Activated T-helper 9 cell treated with anti-CD3 and anti-CD28 coated beads, Interleukin-2, amount 50 U/mL, for 16 hours (primary cell): ENCODE results near the gene PRMT6.
"Not testable (repeated sequence)": the region's sequence is repeated elsewhere in the genome, so short reads cannot be mapped to it uniquely, and the experiment has no call there.

Source experiments
- DNase-seq: peaks from one replicate; pipeline ENCODE4 v3.0.0-alpha.2; 2020; ENCODE audit warnings: low read depth

PRMT6 gene

DNA sequence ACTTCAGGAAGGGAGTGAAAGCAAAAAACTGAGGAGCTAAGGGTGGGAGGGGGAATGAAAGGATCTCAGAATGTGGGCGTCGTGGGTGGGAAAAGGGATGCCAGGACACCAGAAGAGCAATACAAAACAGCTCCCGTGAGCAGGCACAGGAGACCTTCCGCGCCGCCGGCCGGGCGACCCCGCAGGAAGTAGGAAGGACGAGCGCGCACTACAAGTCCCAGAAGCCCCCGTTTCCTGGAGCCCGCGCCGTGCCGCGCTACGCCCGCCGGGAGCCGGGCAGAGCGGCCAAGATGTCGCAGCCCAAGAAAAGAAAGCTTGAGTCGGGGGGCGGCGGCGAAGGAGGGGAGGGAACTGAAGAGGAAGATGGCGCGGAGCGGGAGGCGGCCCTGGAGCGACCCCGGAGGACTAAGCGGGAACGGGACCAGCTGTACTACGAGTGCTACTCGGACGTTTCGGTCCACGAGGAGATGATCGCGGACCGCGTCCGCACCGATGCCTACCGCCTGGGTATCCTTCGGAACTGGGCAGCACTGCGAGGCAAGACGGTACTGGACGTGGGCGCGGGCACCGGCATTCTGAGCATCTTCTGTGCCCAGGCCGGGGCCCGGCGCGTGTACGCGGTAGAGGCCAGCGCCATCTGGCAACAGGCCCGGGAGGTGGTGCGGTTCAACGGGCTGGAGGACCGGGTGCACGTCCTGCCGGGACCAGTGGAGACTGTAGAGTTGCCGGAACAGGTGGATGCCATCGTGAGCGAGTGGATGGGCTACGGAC is at the start of gene PRMT6:
Gene PRMT6 (plus strand): TSS at position 249 of the 771 bp plus-strand sequence. CDS start 42 bp downstream, at position 291.
- DNase-seq = peak; percentile 72

DNA sequence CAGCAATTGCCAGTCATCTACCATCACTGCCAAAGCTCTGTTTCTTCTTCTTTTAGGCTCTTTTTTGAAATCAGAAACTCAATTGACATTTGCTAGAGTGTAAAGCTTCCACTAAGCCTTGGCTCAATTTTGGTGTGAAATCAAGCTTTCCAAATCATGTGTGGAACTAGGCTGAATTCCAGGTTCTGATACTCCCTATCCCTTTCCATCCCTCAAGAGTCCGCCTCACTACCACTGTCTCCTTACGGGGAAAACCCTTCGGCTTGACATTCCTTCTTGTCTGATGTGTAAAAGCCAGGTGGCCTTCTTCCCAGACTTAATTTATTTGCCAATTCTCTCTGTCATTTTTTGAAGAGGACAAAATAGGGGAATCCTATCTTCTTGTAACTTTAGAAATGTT is 47.2 kb upstream of the PRMT6 start:
- no peak for DNase-seq

DNA sequence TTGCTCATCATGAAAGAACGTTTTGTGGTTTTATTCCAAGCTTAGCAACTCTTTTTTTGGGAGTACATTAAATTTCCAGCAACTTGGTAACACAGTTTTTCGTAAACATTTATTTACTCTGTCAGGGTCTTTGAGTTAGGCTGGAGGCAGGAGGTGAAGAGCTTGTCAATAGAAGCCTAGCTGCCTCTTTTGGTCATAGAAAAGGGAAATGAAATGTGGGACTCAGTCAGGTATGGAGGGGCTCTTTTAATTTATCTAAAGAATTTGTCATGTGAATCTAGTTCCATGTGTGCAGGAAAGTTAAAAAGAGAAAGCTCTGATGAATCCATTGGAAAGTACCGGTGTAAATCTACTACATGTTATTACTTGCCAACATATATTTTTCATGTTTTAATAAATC is 45.9 kb upstream of the PRMT6 start:
- no peak for DNase-seq

DNA sequence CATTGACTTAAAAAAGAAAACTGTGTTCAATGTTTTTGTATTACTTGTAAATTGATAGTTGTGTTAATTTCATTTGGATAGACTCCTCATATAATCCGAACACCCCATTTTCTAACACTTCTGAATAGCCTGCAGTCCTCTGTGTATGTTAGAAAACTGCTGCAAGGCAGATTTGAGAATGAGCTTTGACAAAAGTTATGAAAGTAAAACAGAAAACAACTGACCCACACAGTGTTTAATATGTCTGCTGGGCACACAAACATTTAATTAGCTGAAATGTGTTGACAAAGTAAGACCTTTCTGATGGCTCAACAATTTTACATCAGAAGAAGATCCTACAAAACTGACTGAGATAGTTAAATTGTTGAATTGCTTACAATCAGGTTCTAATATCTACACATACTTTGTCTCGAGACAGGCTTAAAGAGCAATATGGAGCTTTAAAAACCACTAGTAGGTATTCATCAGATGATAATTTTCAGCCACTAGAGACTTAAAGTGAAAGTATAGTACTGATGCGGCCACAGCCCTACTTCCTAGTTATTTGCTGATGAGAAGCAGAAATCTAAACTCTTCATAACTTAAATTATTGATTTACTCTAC is 40.0 kb upstream of the PRMT6 start:
- no peak for DNase-seq

DNA sequence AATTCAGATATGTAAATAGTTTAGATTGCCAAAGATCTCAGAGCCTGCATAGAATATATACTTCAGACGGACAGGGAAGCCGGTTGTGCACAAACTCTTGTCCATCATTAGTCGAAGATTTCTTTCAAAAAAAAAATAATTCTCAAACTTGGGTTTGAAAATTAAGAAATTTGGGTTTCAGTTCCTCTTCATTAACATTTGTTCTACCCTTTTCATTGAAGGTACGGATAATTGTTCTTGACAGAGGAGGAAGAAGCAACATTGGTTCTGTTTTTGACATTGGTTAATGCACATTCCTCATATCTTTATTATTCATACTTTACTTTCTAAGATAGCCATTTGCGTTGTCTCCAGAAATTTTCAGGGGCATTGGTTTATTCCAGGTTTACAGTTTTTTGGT is 38.0 kb upstream of the PRMT6 start:
- DNase-seq = no peak

DNA sequence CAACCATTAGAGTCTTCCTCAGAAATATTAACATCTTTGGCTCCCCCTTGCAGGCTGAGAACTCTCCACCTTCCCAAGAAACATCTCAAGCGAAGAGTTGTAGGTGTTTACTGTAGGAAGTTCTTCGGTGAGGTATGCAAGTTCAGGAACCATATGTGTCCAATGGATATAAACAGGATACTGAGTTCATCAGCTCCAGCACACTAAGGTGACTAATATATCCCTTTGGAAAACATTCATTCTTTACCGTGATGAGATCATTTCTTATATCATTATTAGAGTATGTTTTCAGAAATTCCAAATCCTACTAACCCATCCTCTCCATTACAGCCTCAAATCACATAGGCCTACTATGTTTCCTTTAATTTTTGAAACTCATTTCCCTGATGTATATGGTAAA is 37.3 kb upstream of the PRMT6 start:
- no peak for DNase-seq

DNA sequence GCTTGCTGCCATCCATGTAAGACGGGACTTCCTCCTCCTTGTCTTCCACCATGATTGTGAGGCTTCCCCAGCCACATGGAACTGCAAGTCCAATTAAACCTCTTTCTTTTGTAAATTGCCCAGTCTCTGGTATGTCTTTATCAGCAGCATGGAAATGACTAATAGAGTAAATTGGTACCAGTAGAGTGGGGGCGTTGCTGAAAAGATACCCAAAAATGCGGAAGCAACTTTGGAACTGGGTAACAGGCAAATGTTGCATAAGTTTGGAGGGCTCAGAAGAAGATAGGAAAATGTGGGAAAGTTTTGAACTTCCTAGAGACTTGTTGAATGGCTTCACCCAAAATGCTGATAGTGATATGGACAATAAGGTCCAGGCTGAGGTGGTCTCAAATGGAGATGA is 17.6 kb upstream of the PRMT6 start:
- not testable (repeated sequence) for DNase-seq

DNA sequence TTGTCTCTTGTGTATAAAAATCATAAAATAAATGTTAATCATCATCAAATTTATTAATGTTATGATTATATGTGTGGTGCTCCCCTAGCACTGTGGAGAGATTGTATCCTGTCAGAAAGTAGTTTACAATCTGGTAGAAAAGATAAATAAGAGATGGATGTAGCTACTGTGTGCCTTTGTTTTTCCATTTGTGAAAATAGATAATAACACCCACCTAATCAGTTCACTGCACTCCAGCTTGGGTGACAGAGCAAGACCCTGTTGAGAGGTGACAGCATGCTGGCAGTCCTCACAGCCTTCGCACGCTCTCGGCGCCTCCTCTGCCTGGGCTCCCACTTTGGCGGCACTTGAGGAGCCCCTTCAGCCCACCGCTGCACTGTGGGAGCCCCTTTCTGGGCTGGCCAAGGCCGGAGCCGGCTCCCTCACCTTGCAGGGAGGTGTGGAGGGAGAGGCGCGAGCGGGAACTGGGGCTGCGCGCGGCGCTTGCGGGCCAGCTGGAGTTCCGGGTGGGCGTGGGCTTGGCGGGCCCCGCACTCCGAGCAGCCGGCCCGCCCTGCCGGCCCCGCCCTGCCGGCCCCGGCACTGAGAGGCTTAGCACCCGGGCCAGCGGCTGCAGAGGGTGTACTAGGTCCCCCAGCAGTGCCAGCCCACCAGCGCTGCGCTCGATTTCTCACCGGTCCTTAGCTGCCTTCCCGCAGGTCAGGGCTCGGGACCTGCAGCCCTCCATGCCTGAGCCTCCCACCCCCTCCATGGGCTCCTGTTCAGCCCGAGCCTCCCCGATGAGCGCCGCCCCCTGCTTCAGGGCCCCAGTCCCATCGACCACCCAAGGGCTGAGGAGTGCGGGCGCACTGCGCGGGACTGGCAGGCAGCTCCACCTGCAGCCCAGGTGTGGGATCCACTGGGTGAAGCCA is 11.9 kb upstream of the PRMT6 start:
- not testable (repeated sequence) for DNase-seq

DNA sequence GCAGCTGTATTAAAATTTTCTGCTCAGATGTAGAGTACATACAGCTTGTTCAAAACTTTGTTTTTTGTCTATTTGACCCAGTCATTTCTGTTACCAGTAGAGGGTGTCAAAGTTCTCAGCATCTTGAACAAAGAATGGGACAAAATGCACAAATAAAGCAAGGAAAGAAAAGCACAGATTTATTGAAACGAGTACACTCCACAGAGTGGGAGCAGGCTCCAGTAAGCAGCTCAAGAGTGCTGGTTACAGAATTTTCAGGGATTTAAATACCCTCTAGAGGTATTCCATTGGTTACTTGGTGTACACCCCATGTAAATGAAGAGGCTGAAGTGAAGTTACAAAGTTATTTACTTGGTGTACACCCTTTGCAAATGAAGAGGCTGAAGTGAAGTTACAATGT is 8.9 kb upstream of the PRMT6 start:
- no peak for DNase-seq

DNA sequence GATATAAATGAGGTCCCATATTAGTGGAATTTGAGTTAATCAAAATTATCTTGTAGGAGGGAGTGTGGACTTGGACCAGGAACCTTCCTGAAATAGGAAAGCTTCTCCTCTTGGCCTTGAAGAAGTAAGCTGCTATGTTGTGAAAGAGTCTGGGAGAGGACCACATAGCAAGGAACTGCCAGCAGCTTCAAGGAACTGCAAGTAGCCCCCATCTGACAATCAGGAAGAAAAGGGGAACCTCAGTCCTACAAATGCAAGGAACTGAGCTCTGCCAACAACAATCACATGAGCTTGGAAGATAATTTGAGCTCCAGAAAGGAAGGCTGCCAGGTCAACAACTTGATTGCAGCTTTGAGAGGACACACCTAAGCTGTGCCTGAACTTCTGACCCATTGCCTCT is 8.2 kb upstream of the PRMT6 start:
- DNase-seq = no peak

DNA sequence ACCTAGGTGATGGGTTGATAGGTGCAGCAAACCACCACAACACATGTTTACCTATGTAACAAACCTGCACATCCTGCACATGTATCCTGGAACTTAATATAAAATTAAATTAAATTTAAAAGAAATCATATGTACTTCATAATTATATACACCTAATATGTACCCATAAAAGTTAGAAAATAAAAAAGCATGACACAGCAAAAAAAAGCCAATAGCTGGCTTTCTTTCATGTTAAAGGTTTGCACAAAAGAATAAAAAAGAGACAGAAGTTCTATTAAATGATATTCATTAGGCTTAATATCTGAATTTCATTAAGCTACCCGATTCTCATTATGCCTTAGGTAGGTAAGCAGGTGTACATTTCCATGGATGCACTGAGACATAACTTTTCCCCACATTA is 5.2 kb upstream of the PRMT6 start:
- DNase-seq = no peak

DNA sequence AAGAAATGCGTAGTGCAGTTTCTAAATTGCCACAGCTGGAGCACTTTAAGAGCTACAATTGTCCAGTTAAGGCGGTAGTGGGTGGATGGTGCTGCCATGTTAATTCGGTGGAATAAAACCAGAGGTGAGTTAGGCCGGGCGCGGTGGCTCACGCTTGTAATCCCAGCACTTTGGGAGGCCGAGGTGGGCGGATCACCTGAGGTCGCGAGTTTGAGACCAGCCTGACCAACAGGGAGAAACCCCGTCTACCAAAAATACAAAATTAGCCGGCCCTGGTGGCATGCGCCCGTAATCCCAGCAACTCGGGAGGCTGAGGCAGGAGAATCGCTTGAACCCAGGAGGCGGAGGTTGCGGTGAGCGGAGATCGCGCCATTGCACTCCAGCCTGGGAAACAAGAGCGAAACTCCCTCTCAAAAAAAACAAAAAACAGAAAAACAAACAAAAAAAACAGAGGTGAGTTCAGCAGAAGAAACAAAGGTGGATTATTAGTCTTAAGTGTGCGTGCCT is 502 bp upstream of the PRMT6 start:
- DNase-seq = not testable (repeated sequence)

DNA sequence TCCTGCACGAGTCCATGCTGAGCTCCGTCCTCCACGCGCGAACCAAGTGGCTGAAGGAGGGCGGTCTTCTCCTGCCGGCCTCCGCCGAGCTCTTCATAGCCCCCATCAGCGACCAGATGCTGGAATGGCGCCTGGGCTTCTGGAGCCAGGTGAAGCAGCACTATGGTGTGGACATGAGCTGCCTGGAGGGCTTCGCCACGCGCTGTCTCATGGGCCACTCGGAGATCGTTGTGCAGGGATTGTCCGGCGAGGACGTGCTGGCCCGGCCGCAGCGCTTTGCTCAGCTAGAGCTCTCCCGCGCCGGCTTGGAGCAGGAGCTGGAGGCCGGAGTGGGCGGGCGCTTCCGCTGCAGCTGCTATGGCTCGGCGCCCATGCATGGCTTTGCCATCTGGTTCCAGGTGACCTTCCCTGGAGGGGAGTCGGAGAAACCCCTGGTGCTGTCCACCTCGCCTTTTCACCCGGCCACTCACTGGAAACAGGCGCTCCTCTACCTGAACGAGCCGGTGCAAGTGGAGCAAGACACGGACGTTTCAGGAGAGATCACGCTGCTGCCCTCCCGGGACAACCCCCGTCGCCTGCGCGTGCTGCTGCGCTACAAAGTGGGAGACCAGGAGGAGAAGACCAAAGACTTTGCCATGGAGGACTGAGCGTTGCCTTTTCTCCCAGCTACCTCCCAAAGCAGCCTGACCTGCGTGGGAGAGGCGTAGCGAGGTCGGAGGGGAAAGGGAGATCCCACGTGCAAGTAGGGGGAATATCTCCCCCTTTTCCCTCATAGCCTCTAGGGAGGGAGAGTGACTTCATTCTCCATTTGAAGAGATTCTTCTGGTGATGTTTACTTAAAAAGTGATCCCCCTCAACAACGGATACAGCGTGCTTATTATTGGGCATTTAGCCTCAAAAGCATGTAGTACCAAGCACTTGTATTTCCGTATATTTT is 991 bp downstream of the PRMT6 start:
- peak; percentile 7 for DNase-seq

DNA sequence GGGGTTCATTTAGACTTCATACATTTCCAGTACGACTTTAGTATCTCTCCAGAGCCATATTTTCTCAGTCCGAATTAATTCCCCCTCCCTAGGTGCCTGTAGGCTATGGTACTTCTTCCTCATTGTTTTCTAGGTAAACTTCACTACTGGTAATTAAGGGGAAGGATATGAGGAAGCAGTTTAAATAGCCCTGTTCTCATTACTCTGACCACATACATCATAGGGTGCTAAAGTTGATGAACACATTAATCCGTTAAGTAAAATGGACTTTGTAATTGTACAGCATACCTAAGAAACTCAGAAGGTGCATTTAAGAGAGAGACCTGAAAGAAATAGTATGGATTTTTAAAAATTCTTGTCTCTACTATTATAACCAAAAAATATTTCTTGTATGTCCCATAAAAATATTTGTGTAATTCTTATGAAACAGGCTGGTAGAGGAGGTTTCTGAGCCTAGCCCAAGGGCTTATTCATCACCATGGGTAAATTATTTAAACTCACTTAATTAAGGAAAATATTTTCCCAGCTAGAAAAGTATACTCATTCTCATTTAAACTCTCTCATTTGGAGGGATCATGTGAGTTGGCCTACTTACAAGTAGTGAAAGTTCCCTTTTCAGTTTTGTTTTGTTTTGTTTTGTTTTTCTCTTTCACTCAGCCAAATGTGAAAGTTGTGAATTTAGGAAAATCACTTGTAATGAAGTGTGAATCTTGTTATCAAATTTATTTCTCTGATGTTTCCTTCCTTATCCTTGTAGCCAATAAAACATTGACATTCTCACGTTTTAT is 2.0 kb downstream of the PRMT6 start:
- DNase-seq = no peak

DNA sequence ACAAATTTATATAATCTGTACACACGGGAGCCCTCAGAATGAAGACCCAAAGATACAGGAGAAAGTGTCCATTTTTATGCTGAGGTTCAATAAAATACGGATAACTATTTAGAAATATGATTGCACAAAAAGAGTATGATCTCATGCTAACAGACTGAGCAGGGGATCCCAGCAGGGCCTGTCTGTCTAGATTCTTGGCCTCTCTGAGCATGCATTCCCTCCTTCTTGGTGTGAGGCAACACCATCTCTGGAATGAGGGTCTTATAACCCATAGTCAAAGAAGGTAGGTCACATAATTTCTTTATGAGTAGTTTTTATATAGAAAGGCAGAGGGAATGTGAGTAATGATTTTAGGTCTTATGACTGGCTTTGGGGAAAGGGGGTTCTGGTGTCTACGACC is 5.4 kb downstream of the PRMT6 start:
- DNase-seq = no peak

DNA sequence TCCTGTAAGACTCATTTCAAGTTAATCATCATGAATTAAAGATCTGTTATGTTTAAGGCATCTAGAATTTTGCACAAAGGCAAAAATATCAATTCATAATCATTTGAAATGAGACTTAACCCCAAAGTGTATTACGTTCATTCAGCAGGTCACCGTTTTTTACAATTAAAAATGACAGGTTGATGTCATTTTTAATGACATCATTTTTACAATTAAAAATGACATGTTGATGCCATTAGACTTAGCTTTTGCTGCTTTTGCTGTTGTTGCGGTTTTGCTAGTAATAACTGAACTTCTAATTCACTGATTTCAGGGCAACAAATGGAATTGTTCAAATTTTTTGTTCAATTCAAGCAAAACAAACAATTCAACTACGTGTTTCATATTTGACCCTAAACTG is 17.0 kb downstream of the PRMT6 start:
- no peak for DNase-seq

DNA sequence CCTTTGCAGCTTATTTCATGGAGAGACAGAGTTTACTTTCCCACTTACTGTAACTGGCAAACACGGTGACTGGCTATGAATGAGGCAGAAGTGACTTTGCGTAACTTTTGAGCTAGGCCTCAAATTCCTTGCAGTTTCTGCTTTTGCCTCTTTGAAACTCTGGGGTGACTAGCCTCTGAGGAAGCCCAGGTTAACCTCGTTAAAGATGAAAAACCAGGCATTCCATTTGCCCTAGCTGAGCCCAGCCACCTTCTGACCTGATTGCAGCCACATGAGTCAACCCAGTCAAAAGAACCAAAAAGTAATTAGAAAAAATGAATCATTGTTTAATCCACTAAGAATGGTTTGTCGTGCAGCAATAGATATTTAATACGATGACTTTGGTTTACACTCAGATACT is 20.4 kb downstream of the PRMT6 start:
- no peak for DNase-seq

DNA sequence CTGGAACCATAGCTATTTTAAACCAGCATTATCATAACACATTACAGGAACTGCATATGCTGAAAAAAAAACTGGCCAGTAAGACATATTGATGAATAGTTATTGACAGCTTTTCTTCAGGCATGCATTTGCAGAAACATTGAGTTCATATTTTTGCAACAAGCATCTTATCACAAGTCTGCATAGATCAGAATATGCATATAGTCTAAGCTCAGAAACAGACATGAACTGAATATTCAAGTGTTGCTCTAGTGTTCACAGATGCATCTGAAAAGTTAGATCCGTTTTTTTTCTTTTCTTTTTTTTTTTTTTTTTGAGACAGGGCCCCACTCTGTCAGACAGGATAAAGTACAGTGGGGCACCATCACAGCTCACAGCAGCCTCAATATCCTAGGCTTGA is 22.8 kb downstream of the PRMT6 start:
- DNase-seq = no peak

DNA sequence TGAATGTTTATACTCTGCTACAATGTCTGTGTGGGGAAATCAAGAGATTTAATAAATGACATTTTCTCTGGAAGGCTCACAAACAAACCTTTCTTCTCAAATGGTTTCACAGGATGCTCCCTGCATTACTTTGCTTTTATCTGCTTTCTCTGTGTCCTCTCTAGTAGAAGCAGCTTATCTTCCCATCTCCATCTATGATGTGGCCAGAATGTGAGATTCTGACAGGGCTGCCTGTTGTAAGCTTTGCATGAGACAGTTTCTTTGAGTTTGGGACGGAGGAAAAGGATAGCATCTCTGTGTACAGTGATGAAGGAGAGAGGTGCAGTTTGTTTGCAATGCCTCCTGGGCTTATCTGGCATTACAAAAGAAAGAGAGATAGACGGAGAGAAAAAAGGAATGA is 24.6 kb downstream of the PRMT6 start:
- DNase-seq = no peak

DNA sequence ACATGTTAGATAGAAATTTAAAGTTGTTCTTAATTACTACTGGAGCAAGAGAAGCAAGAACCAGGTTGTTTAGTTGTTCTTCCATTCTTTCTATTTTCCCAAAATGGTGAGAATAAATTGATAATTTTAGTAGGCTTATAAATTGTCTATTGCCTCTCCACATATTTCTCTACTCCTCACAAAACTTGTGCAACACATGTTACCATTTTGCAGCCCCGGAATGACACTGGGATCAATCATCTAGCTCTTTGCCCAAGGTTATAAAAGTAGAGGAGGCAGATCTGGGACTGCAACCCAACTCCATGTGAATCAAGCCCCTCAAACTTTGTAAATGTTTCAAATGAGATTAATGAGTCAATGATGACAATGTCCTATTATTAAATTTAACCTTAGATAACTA is 34.9 kb downstream of the PRMT6 start:
- DNase-seq = no peak

DNA sequence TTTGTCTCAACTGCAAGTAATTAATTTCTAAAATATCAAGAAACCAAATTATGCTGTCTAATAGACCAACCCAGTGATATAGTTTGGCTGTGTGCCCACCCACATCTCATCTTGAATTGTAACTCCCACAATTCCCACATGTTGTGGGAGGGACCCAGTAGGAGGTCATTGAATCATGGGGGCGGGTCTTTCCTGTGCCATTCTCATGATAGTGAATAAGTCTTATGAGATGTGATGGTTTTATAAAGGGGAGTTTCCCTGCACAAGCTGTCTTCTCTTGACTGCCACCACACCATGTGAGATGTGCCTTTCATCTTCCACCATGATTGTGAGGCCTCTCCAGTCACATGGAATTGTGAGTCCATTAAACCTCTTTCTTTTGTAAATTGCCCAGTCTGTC is 36.9 kb downstream of the PRMT6 start:
- not testable (repeated sequence) for DNase-seq
